ENCODE data around the gene SYF2. TPM values are rescaled to one million over a fixed set of nuclear protein-coding genes. Genes with fewer than 3 reads are reported as not detected.

Gene SYF2
- total RNA-seq, 3 donors from 2014 or later = 44.0 to 57.9 (median 48.2) TPM

- ATAC-seq (peak; percentile 79), DNase-seq (no peak)
- Histone ChIP-seq H3K9me3 (no peaks in the 10 kb centered on the region), H3K4me1 (ENCODE audit: low read depth) (peaks cover 11% of the 10 kb centered on the region), H3K36me3 (ENCODE audit: low read depth) (no peaks in the 10 kb centered on the region), H3K4me3 (no peak overlapping the region)
- no peak for TF ChIP-seq CTCF (IDR thresholded peaks at IDR 0.05)
- intact Hi-C loops (cut with DNase I, micrococcal nuclease) = loop anchor here in 1 of 2 donors (10.0 kb wide), 1 partner anchor 93 kb away; no protein-coding TSS in a partner anchor
Measured at GRCh38 chr1:25208092-25208491, 24.2 kb downstream of the SYF2 start.

GRCh38 chr1:25206201-25206600 lies 26.1 kb downstream of the SYF2 start:
- TF ChIP-seq CTCF (IDR thresholded peaks at IDR 0.05) = no peak
- Histone ChIP-seq H3K9me3 (no peaks in the 10 kb centered on the region), H3K36me3 (ENCODE audit: low read depth) (no peaks in the 10 kb centered on the region), H3K4me1 (ENCODE audit: low read depth) (peaks cover 11% of the 10 kb centered on the region), H3K4me3 (no peak overlapping the region)
- ATAC-seq (no peak), DNase-seq (no peak)
- intact Hi-C loops (cut with DNase I, micrococcal nuclease) = loop anchor here in 1 of 2 donors (10.0 kb wide), 1 partner anchor 91 kb away; no protein-coding TSS in a partner anchor

GRCh38 chr1:25205786-25206185 lies 26.5 kb downstream of the SYF2 start:
- H3K4me1 ChIP-seq (ENCODE audit: low read depth) = peaks cover 11% of the 10 kb centered on the region
- intact Hi-C loops (cut with DNase I, micrococcal nuclease) = loop anchor here in 1 of 2 donors (10.0 kb wide), 1 partner anchor 91 kb away; no protein-coding TSS in a partner anchor
- ATAC-seq (no peak), DNase-seq (no peak)
- no peak overlapping the region for H3K4me3 ChIP-seq
- no peaks in the 10 kb centered on the region for H3K36me3 ChIP-seq (ENCODE audit: low read depth)
- no peak for TF ChIP-seq CTCF (IDR thresholded peaks at IDR 0.05)
- H3K9me3 ChIP-seq = no peaks in the 10 kb centered on the region

- H3K9me3 ChIP-seq = no peaks in the 10 kb centered on the region
- no peak overlapping the region for H3K4me3 ChIP-seq
- intact Hi-C loops (cut with DNase I, micrococcal nuclease) = loop anchor here in 1 of 2 donors (10.0 kb wide), 1 partner anchor 90 kb away; no protein-coding TSS in a partner anchor
- H3K4me1 ChIP-seq (ENCODE audit: low read depth) = peaks cover 11% of the 10 kb centered on the region
- ATAC-seq (peak; percentile 66), DNase-seq (no peak)
- peak; percentile 40 for TF ChIP-seq CTCF (IDR thresholded peaks at IDR 0.05)
- H3K36me3 ChIP-seq (ENCODE audit: low read depth) = no peaks in the 10 kb centered on the region
Measured at GRCh38 chr1:25204797-25205480, 27.4 kb downstream of the SYF2 start.

- H3K4me3 ChIP-seq = no peak overlapping the region
- intact Hi-C loops (cut with DNase I, micrococcal nuclease) = loop anchor here in 1 of 2 donors (10.0 kb wide), 1 partner anchor 86 kb away; no protein-coding TSS in a partner anchor
- ATAC-seq = no peak
- H3K36me3 ChIP-seq (ENCODE audit: low read depth) = no peaks in the 10 kb centered on the region
- peaks cover 25% of the 10 kb centered on the region for H3K4me1 ChIP-seq (ENCODE audit: low read depth)
- no peak for TF ChIP-seq CTCF (IDR thresholded peaks at IDR 0.05)
- no peak for DNase-seq
- H3K9me3 ChIP-seq = no peaks in the 10 kb centered on the region
Measured at GRCh38 chr1:25201006-25201405, 31.3 kb downstream of the SYF2 start.
